H1 (cell line): ENCODE data around the gene THPO. TPM values are rescaled to one million over a fixed set of nuclear protein-coding genes. Genes with fewer than 3 reads are reported as not detected.

Source experiments
- JUN ChIP-seq: IDR thresholded peaks from 2 replicates; pipeline ENCODE4 v1.6.1; 2011; ENCODE audit warnings: low read depth, mild to moderate bottlenecking, improper control_type of control experiment, low read length
- NANOG ChIP-seq: IDR thresholded peaks from 2 replicates; pipeline ENCODE4 v1.6.1; 2011; ENCODE audit warnings: low read length, low read depth, mild to moderate bottlenecking, inconsistent platforms; ENCODE audit not compliant: insufficient read depth, poor library complexity, severe bottlenecking
- PHF8 ChIP-seq: fragments of 200-600 bp; sonication (generic); conservative IDR thresholded peaks from 2 replicates; pipeline ENCODE4 v1.7.1; 2012; ENCODE audit warnings: low read depth, mild to moderate bottlenecking, inconsistent platforms, low read length, moderate library complexity
- SP1 ChIP-seq: IDR thresholded peaks from 2 replicates; pipeline ENCODE4 v1.6.1; 2011; ENCODE audit warnings: low read depth, low read length
- TAF1 ChIP-seq: IDR thresholded peaks from 2 replicates; pipeline ENCODE4 v1.6.1; 2011; ENCODE audit warnings: mild to moderate bottlenecking, low read depth, low read length
- TBP ChIP-seq: IDR thresholded peaks from 2 replicates; pipeline ENCODE4 v1.6.1; 2011; ENCODE audit warnings: low read depth, low read length, improper control_type of control experiment
- polyA plus RNA-seq, 7 experiments: library from polyadenylated mRNA; depleted of rRNA in 3 of 7; stranded (reverse) in 5 of 7; unstranded in 2 of 7; fragments of >200 nt in 5 of 7; fragments of 200-250 nt in 2 of 7; gene quantifications; 1 replicate in 5 of 7; 2 replicates in 1 of 7; 4 replicates in 1 of 7; pipeline versions ENCODE4 v1.2.1 to v1.2.3, GENCODE V29; 2011 to 2013; ENCODE audit warnings: missing spikeins in 2 of 7, mixed read lengths in 2 of 7
- total RNA-seq: library from RNA; stranded (reverse); fragmentation: NEBNext Ultra II Directional; extraction: Animal tissue kit (Norgen Biotek cat#: 25700); gene quantifications from 2 replicates; pipeline ENCODE4 v1.2.1, GENCODE V29; 2021

The THPO gene
- total and polyA plus RNA-seq, 2 of the 8 experiments (the other 6 are each of a cell fraction or from before 2014, with no cell fraction given), result 0.82 to 1.2 TPM

DNA sequence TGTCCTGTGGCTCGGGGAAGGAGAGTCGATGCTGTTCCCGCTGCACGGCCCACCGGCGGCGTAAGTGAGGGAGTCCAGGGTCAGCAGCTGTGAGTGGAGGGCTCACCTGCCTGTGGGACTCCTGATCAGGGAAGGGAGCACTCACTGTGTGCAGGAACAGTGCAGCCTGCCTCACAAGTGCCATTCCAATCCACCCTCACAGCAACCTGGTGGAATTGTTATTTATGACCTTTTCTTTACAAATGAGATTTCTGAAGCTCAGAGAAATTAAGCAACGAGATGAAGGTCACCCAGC is 10.9 kb upstream of the THPO start (continued):
- TF ChIP-seq NANOG (no peak), SP1 (no peak), TBP (no peak), TAF1 (no peak), JUN (no peak), PHF8 (no peak)
